Caco-2 (cell line): ENCODE measurements around the gene SHKBP1. TPM values are rescaled to one million over a fixed set of nuclear protein-coding genes. Genes with fewer than 3 reads are reported as not detected.

Source experiments
- BruUV-seq: library from RNA; stranded (reverse); fragments of 400-500 nt; replicated peaks from 2 replicates; lab custom pipeline; 2021; lab: Mats Ljungman, UMichigan
- CTCF ChIA-PET: fragments of 300-600 bp; sonication (Branson Sonifier 250); formaldehyde crosslinking; loops from one replicate; lab custom pipeline; 2022; ENCODE audit warnings: antibody characterized with exemption; lab: Charles Lee
- POLR2A ChIA-PET: fragments of 300-600 bp; sonication (Branson Sonifier 250); formaldehyde crosslinking; loops from one replicate; lab custom pipeline; 2022; ENCODE audit warnings: antibody characterized with exemption; lab: Charles Lee
- DNase-seq, 2 experiments: peaks; one replicate each; pipeline versions ENCODE4 v3.0.0 to v3.0.0-alpha.2; 2020 to 2022
- H3K27me3 ChIP-seq: replicated peaks from 2 replicates; pipeline ENCODE4 v1.6.0; 2011; ENCODE audit warnings: low read length; ENCODE audit not compliant: control insufficient read depth, insufficient read depth
- H3K36me3 ChIP-seq: 2 replicates; pipeline ENCODE4 v1.5.1; 2011; ENCODE audit warnings: low read length; ENCODE audit not compliant: control insufficient read depth, insufficient read depth
- H3K4me1 ChIP-seq: fragments of 250-450 bp; sonication (Bioruptor Pico); 2 replicates; pipeline ENCODE4 v1.5.1; 2020; ENCODE audit warnings: mild to moderate bottlenecking
- H3K4me3 ChIP-seq: 2 replicates; pipeline ENCODE4 v1.5.1; 2011; ENCODE audit warnings: low read depth, mild to moderate bottlenecking, control low read depth, low read length
- H3K9me3 ChIP-seq: fragments of 250-450 bp; sonication (Bioruptor Pico); 2 replicates; pipeline ENCODE4 v1.5.1; 2020; ENCODE audit warnings: mild to moderate bottlenecking, moderate library complexity
- H3K27ac Mint-ChIP-seq: one replicate; pipeline ENCODE4 v1.8.0; 2022; ENCODE audit warnings: mixed read lengths; ENCODE audit not compliant: unreplicated experiment
- H3K27me3 Mint-ChIP-seq: one replicate; pipeline ENCODE4 v1.8.0; 2022; ENCODE audit warnings: mixed read lengths; ENCODE audit not compliant: insufficient read depth, unreplicated experiment
- H3K36me3 Mint-ChIP-seq: one replicate; pipeline ENCODE4 v1.8.0; 2022; ENCODE audit warnings: mild to moderate bottlenecking, mixed read lengths; ENCODE audit not compliant: insufficient read depth, unreplicated experiment
- H3K4me1 Mint-ChIP-seq: one replicate; pipeline ENCODE4 v1.8.0; 2022; ENCODE audit warnings: low read depth, mixed read lengths; ENCODE audit not compliant: unreplicated experiment
- H3K4me3 Mint-ChIP-seq: one replicate; pipeline ENCODE4 v1.8.0; 2022; ENCODE audit warnings: mild to moderate bottlenecking, moderate library complexity, mixed read lengths; ENCODE audit not compliant: unreplicated experiment
- H3K9me3 Mint-ChIP-seq: one replicate; pipeline ENCODE4 v1.8.0; 2022; ENCODE audit warnings: mixed read lengths; ENCODE audit not compliant: unreplicated experiment
- intact Hi-C: fragments of 100-400 bp; cut with micrococcal nuclease; formaldehyde crosslinking; loops from one replicate; pipeline ENCODE4 v1.10.0; 2022; ENCODE audit not compliant: unreplicated experiment
- total RNA-seq: library from RNA; stranded (reverse); gene quantifications from 2 replicates; pipeline ENCODE4 v1.2.3, GENCODE V29; 2022
- TF ChIP-seq, protein P1 (sequence below), 2 experiments: fragments of 200-600 bp in 1 of 2; IDR thresholded peaks; 1 replicate in 1 of 2; 2 replicates in 1 of 2; pipeline versions ENCODE4 v1.5.1 to v1.8.0; 2011 to 2022; ENCODE audit warnings: antibody characterized with exemption in 1 of 2, control low read depth in 1 of 2, inconsistent platforms in 1 of 2, low read depth in 1 of 2, low read length in 1 of 2, mild to moderate bottlenecking in 1 of 2, moderate library complexity in 1 of 2; ENCODE audit not compliant: insufficient read depth in 1 of 2, severe bottlenecking in 1 of 2, unreplicated experiment in 1 of 2

The SHKBP1 gene
- total RNA-seq, 1 experiment from 2014 or later = 82.6 TPM

DNA sequence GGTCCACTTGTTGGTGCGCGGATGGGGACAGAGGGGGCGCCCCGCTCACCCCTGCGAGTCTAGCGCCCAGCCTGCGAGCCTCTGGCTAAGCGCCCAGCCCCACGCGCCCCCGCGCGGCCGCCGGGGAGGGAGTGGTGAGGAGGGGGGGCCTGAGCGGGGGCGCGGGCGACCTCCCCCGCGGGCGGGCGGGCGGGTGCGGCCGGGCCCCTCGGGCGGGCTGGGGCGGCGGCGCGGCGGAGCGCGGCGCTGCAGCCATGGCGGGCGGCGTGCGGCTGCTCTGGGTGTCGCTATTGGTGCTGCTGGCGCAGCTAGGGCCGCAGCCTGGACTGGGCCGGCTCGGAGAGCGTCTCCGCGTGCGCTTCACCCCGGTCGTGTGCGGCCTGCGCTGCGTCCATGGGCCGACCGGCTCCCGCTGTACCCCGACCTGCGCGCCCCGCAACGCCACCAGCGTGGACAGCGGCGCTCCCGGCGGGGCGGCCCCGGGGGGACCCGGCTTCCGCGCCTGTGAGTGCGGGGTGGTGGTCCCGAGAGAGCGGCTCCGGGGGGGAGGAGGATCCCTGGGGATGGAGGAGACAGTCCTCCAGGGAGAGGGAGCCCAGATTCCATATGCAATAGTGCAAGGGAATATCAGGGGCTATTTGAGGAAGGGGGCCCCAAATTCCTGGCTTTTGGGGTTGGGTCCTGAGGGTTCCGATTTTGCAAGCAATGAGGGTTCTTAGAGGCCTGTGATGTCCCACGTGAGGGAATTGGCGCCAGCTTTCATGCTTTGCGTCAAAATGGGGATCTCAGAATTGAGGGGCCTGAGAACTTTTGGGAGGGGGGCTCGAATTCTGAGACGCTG is 24.7 kb downstream of the SHKBP1 start, which contains the start of gene LTBP4:
Gene LTBP4 (plus strand): TSS at position 236 of the 841 bp plus-strand sequence. CDS start 19 bp downstream, at position 255.
- Mint-ChIP-seq H3K9me3 (no peaks in the 10 kb centered on the region), H3K36me3 (peaks cover 23% of the 10 kb centered on the region), H3K27ac (no peak within 1 kb of the TSS), H3K4me3 (peak within 1 kb of the TSS; percentile 87), H3K4me1 (peaks cover 44% of the 10 kb centered on the region), H3K27me3 (peaks cover 19% of the 10 kb centered on the region)
- no TSS peak for BruUV-seq
- H3K36me3 ChIP-seq = no peaks in the 10 kb centered on the region
- TF ChIP-seq, protein P1, sequence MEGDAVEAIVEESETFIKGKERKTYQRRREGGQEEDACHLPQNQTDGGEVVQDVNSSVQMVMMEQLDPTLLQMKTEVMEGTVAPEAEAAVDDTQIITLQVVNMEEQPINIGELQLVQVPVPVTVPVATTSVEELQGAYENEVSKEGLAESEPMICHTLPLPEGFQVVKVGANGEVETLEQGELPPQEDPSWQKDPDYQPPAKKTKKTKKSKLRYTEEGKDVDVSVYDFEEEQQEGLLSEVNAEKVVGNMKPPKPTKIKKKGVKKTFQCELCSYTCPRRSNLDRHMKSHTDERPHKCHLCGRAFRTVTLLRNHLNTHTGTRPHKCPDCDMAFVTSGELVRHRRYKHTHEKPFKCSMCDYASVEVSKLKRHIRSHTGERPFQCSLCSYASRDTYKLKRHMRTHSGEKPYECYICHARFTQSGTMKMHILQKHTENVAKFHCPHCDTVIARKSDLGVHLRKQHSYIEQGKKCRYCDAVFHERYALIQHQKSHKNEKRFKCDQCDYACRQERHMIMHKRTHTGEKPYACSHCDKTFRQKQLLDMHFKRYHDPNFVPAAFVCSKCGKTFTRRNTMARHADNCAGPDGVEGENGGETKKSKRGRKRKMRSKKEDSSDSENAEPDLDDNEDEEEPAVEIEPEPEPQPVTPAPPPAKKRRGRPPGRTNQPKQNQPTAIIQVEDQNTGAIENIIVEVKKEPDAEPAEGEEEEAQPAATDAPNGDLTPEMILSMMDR (IDR thresholded peaks at IDR 0.05; ENCODE audit: insufficient read depth in 1 of 2, low read depth in 1 of 2, low read length in 1 of 2, severe bottlenecking in 1 of 2, unreplicated experiment in 1 of 2) = peak in 1 of 2 experiments; percentile 48
- ChIA-PET POLR2A (no interaction called here), CTCF (interaction anchor here (1.0 to 2.1 kb wide), 3 partner anchors 8 to 52 kb away, joined by 4 to 11 read pairs (median 5); no protein-coding TSS in a partner anchor)
- H3K4me3 ChIP-seq = peak within 1 kb of the TSS; percentile 60
- H3K9me3 ChIP-seq = no peaks in the 10 kb centered on the region
- intact Hi-C loops = loop anchor here (5.0 kb wide), 2 partner anchors 134 to 294 kb away; partner anchors contain the start of genes BLVRB and SPTBN4
- peak in 1 of 2 experiments; percentile 65 for DNase-seq
- H3K4me1 ChIP-seq = peaks cover 47% of the 10 kb centered on the region
- peaks cover 4% of the 10 kb centered on the region; the same call in 1 of the 2 replicates for H3K27me3 ChIP-seq

DNA sequence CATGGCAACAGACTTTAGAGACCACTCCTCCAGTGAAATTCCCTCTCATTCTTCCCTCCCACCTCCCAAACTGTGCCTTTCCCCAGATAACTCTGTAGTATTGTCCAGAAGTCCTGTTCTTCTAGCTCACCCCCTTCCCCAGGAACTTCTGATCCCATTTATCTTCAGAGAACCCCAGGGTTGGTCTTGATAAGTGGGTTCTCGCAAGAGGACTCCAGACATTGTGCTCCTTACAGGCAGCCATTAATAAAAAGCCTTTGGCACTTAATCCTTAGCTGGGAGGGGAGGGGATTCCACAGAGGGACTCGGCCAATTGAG is 26.4 kb downstream of the SHKBP1 start:
- Mint-ChIP-seq H3K27me3 (peaks cover 14% of the 10 kb centered on the region), H3K4me1 (peaks cover 48% of the 10 kb centered on the region), H3K9me3 (no peaks in the 10 kb centered on the region), H3K36me3 (peaks cover 25% of the 10 kb centered on the region), H3K4me3 (peak overlapping the region; percentile 87), H3K27ac (peak overlapping the region; percentile 72)
- Histone ChIP-seq H3K27me3 (peaks cover 2% of the 10 kb centered on the region; the same call in 1 of the 2 replicates), H3K4me1 (peaks cover 54% of the 10 kb centered on the region), H3K36me3 (no peaks in the 10 kb centered on the region), H3K9me3 (no peaks in the 10 kb centered on the region), H3K4me3 (peak overlapping the region; percentile 3; the same call in 1 of the 2 replicates)
- ChIA-PET CTCF (interaction anchor here (0.6 to 4.3 kb wide), 15 partner anchors 11 to 313 kb away, joined by 3 to 45 read pairs (median 8); partner anchors contain the start of gene RAB4B), POLR2A (interaction anchor here (0.7 to 1.2 kb wide), 2 partner anchors 11 to 114 kb away, joined by 4 to 6 read pairs; partner anchors contain the start of genes COQ8B and ITPKC)
- no TSS peak for BruUV-seq
- TF ChIP-seq, protein P1 (IDR thresholded peaks at IDR 0.05; ENCODE audit: insufficient read depth in 1 of 2, low read depth in 1 of 2, low read length in 1 of 2, severe bottlenecking in 1 of 2, unreplicated experiment in 1 of 2) = no peak
- intact Hi-C loops = loop anchor here (1.0 to 5.0 kb wide), 3 partner anchors 11 to 296 kb away; partner anchors contain the start of genes BLVRB and SPTBN4
- DNase-seq = no peak
